Suppressor macrophage treated with lipopolysaccharide for 1 hour (primary cell): ENCODE results near the gene CMIP.

ENCODE experiments used
- DNase-seq, 3 donors: peaks; one replicate each; pipeline ENCODE4 v3.0.0-alpha.2; 2020 to 2022

The CMIP gene

GRCh38 chr16:81482329-81483063 is 37.9 kb downstream of the CMIP start:
- peak in 2 of 3 donors; percentile 22 to 47 for DNase-seq

GRCh38 chr16:81483064-81483969 is 38.7 kb downstream of the CMIP start:
- peak in 2 of 3 donors; percentile 25 to 26 for DNase-seq

- DNase-seq: no peak
Observed at GRCh38 chr16:81483970-81484595, 39.5 kb downstream of the CMIP start.

GRCh38 chr16:81484908-81485624 is 40.5 kb downstream of the CMIP start:
- no peak for DNase-seq

GRCh38 chr16:81485824-81486539 is 41.4 kb downstream of the CMIP start:
- peak; percentile 76 to 83 (median 82) for DNase-seq

GRCh38 chr16:81486540-81487061 is 42.0 kb downstream of the CMIP start:
- no peak for DNase-seq

GRCh38 chr16:81487301-81487720 is 42.7 kb downstream of the CMIP start:
- DNase-seq: no peak

GRCh38 chr16:81488687-81489411 is 44.2 kb downstream of the CMIP start:
- no peak for DNase-seq

GRCh38 chr16:81489547-81490267 is 45.1 kb downstream of the CMIP start:
- DNase-seq: no peak

- DNase-seq: no peak
Observed at GRCh38 chr16:81491541-81492188, 47.1 kb downstream of the CMIP start.

- no peak for DNase-seq
Observed at GRCh38 chr16:81492311-81492761, 47.7 kb downstream of the CMIP start.

GRCh38 chr16:81492965-81493754 is 48.6 kb downstream of the CMIP start:
- peak; percentile 35 to 55 (median 36) for DNase-seq

GRCh38 chr16:81493755-81494433 is 49.3 kb downstream of the CMIP start:
- DNase-seq: peak; percentile 53 to 59 (median 58)

GRCh38 chr16:81494434-81494806 is 49.8 kb downstream of the CMIP start:
- DNase-seq: no peak

- DNase-seq: no peak
Observed at GRCh38 chr16:81494888-81495287, 50.3 kb downstream of the CMIP start.

- DNase-seq: peak; percentile 49 to 75 (median 61)
Observed at GRCh38 chr16:81495321-81496234, 51.0 kb downstream of the CMIP start.

- no peak for DNase-seq
Observed at GRCh38 chr16:81496321-81496720, 51.7 kb downstream of the CMIP start.
